K562 (cell line): Measurements from ENCODE around the gene USP28. TPM values are rescaled to one million over a fixed set of nuclear protein-coding genes. Genes with fewer than 3 reads are reported as not detected.

ENCODE experiments used
- CLOCK ChIP-seq: fragments of 250-450 bp; sonication (Bioruptor Pico); IDR thresholded peaks from 2 replicates; pipeline ENCODE4 v1.4.0; 2020; ENCODE audit warnings: mild to moderate bottlenecking, moderate library complexity, borderline replicate concordance
- DPF2 ChIP-seq: fragments of 450-650 bp; IDR thresholded peaks from 2 replicates; pipeline ENCODE4 v1.6.1; 2016
- FOXK2 ChIP-seq, 2 experiments: fragments of 450-650 bp; IDR thresholded peaks in 1 of 2; conservative IDR thresholded peaks in 1 of 2; 2 replicates each; pipeline ENCODE4 v1.6.1; 2016; ENCODE audit warnings: low read depth in 2 of 2, mild to moderate bottlenecking in 1 of 2
- HIVEP1 ChIP-seq: fragments of 250-450 bp; sonication (Bioruptor Pico); IDR thresholded peaks from 2 replicates; pipeline ENCODE4 v1.4.0; 2020; ENCODE audit warnings: mild to moderate bottlenecking
- HMGN3 ChIP-seq: IDR thresholded peaks from 2 replicates; pipeline ENCODE4 v1.6.1; 2011; ENCODE audit warnings: borderline replicate concordance, low read depth, mild to moderate bottlenecking, mixed read lengths, low read length; ENCODE audit not compliant: insufficient read length; ENCODE audit errors: extremely low read depth
- HSF4 ChIP-seq: fragments of 250-450 bp; sonication (Bioruptor Pico); IDR thresholded peaks from 2 replicates; pipeline ENCODE4 v2.1.2; 2022; ENCODE audit warnings: mild to moderate bottlenecking, moderate library complexity, borderline replicate concordance
- NFATC3 ChIP-seq: fragments of 450-650 bp; IDR thresholded peaks from 2 replicates; pipeline ENCODE4 v1.6.1; 2017; ENCODE audit warnings: mild to moderate bottlenecking
- NFIC ChIP-seq: fragments of 450-650 bp; IDR thresholded peaks from 2 replicates; pipeline ENCODE4 v1.6.1; 2017; ENCODE audit warnings: mild to moderate bottlenecking, inconsistent platforms
- OTX1 ChIP-seq: fragments of 450-650 bp; formaldehyde crosslinking; IDR thresholded peaks from 2 replicates; pipeline ENCODE4 v1.4.0; 2022; ENCODE audit warnings: mild to moderate bottlenecking
- PHTF2 ChIP-seq: fragments of 250-450 bp; sonication (Bioruptor Pico); IDR thresholded peaks from 2 replicates; pipeline ENCODE4 v1.5.0; 2021; ENCODE audit warnings: mild to moderate bottlenecking
- POLR2A ChIP-seq: fragments of 450-650 bp; conservative IDR thresholded peaks from 2 replicates; pipeline ENCODE4 v1.6.1; 2016
- POLR2H ChIP-seq: IDR thresholded peaks from 2 replicates; pipeline ENCODE4 v1.6.1; 2016; ENCODE audit warnings: missing genetic modification characterization, low read depth, mild to moderate bottlenecking, control low read depth, missing compliant biosample characterization, moderate library complexity
- PURB ChIP-seq: sonication (generic); formaldehyde crosslinking; IDR thresholded peaks from 2 replicates; pipeline ENCODE4 v1.9.0; 2021; ENCODE audit warnings: low read depth, mild to moderate bottlenecking, missing genetic modification reagents
- SP2 ChIP-seq: IDR thresholded peaks from 2 replicates; pipeline ENCODE4 v1.6.1; 2011; ENCODE audit warnings: mild to moderate bottlenecking, low read depth, low read length, moderate library complexity; ENCODE audit not compliant: poor library complexity, severe bottlenecking; ENCODE audit errors: extremely low read depth
- TRIM25 ChIP-seq: fragments of 450-650 bp; IDR thresholded peaks from 2 replicates; pipeline ENCODE4 v1.7.0; 2016; ENCODE audit warnings: borderline replicate concordance
- U2AF1 ChIP-seq: fragments of 200-400 bp; formaldehyde crosslinking; optimal IDR thresholded peaks from 2 replicates; pipeline ENCODE3; 2017; ENCODE audit warnings: mild to moderate bottlenecking, low read depth, low read length, moderate library complexity
- ZNF316 ChIP-seq: fragments of 450-650 bp; IDR thresholded peaks from 2 replicates; pipeline ENCODE4 v1.6.1; 2016
- polyA plus RNA-seq, 8 experiments: library from polyadenylated mRNA; depleted of rRNA in 4 of 8; stranded (reverse) in 5 of 8; unstranded in 3 of 8; fragments of >200 nt; fragmentation: Nextera tagmentation in 2 of 8; fragmentation: Illumina TruSeq in 1 of 8; extraction: Ambion mirVana in 2 of 8; extraction: Trizol in 1 of 8; gene quantifications; 2 replicates each; pipeline versions ENCODE4 v1.2.1 to v1.2.3, GENCODE V29; 2011 to 2014; ENCODE audit warnings: inconsistent platforms in 1 of 8, missing spikeins in 1 of 8
- total RNA-seq, 7 experiments: library from RNA; depleted of rRNA in 6 of 7; stranded (reverse); fragments of >200 nt in 6 of 7; fragmentation: Illumina TruSeq in 2 of 7; extraction: Trizol in 2 of 7; gene quantifications; 2 replicates each; pipeline versions ENCODE4 v1.2.1 to v1.2.3, GENCODE V29; 2011 to 2021; ENCODE audit warnings: low replicate concordance in 1 of 7
- TF ChIP-seq, protein P1 (sequence below): sonication (generic); formaldehyde crosslinking; IDR thresholded peaks from 2 replicates; pipeline ENCODE4 v1.8.0; 2023; ENCODE audit warnings: mild to moderate bottlenecking, missing genetic modification reagents
- TF ChIP-seq, protein P2 (sequence below): sonication (generic); formaldehyde crosslinking; IDR thresholded peaks from 2 replicates; pipeline ENCODE4 v1.8.0; 2022; ENCODE audit warnings: missing genetic modification reagents, mild to moderate bottlenecking, moderate library complexity, borderline replicate concordance

Gene USP28
- total and polyA plus RNA-seq, 9 of the 15 experiments (the other 6 are each of a cell fraction or from before 2014, with no cell fraction given) = 3.7 to 42.7 (median 20.3) TPM

DNA sequence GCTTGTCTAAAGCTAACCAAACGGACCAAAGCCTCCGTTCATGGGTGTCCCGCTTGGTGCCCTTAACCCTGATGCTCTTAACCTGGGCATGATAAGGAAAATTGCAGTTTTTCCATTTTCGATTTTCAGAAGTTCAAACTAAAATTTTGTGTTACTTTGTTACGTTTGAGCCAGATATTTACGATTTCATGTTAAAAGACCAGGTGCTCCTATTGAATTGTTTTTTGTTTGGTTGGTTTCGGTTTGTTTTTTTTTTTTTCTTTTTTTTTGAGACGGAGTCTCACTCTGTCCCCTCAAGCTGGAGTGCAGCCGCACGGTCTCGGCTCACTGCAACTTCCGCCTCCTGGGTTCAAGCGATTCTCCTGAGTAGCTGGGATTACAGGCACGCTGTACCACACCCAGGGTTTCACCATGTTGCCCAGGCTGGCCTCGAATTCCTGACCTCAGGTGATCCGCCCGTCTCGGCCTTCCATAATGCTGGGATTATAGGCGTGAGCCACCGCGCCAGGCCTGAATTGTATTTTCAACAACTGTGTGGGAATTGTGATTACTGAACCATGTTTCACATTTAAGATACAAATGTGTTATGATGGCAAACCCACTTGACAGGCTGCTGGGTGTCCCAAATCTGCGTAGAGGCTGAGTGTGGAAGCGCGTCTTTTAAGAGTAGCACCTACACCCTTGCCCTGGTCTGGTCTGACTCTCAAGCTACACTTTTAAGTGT lies 864 bp upstream of the USP28 start (continued):
- TF ChIP-seq U2AF1 (no peak), CLOCK (CRISPR knock-in tag) (no peak), SP2 (no peak), PURB (CRISPR knock-in tag) (no peak), NFATC3 (0 out of 2 replicates have a peak, but pooled peaks have one; percentile 56), TRIM25 (no peak), NFIC (no peak), OTX1 (CRISPR knock-in tag) (0 out of 2 replicates have a peak, but pooled peaks have one; percentile 17), HMGN3 (no peak), PHTF2 (CRISPR knock-in tag) (no peak), ZNF316 (0 out of 2 replicates have a peak, but pooled peaks have one; percentile 1), POLR2H (tag) (peak; percentile 66; the same call in 1 of the 2 replicates), HIVEP1 (CRISPR knock-in tag) (no peak), FOXK2 (conservative IDR thresholded peaks at IDR 0.05 in 1 of 2, IDR thresholded peaks at IDR 0.05 in 1 of 2; ENCODE audit: low read depth in 2 of 2) (peak in 1 of 2 experiments; percentile 7; a peak in 1 of 4 replicates), POLR2A (no peak), HSF4 (CRISPR knock-in tag) (no peak), DPF2 (peak; percentile 66; the same call in 1 of the 2 replicates)
- TF ChIP-seq, protein P1, sequence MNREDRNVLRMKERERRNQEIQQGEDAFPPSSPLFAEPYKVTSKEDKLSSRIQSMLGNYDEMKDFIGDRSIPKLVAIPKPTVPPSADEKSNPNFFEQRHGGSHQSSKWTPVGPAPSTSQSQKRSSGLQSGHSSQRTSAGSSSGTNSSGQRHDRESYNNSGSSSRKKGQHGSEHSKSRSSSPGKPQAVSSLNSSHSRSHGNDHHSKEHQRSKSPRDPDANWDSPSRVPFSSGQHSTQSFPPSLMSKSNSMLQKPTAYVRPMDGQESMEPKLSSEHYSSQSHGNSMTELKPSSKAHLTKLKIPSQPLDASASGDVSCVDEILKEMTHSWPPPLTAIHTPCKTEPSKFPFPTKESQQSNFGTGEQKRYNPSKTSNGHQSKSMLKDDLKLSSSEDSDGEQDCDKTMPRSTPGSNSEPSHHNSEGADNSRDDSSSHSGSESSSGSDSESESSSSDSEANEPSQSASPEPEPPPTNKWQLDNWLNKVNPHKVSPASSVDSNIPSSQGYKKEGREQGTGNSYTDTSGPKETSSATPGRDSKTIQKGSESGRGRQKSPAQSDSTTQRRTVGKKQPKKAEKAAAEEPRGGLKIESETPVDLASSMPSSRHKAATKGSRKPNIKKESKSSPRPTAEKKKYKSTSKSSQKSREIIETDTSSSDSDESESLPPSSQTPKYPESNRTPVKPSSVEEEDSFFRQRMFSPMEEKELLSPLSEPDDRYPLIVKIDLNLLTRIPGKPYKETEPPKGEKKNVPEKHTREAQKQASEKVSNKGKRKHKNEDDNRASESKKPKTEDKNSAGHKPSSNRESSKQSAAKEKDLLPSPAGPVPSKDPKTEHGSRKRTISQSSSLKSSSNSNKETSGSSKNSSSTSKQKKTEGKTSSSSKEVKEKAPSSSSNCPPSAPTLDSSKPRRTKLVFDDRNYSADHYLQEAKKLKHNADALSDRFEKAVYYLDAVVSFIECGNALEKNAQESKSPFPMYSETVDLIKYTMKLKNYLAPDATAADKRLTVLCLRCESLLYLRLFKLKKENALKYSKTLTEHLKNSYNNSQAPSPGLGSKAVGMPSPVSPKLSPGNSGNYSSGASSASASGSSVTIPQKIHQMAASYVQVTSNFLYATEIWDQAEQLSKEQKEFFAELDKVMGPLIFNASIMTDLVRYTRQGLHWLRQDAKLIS (CRISPR knock-in tag) = no peak; the same call in none of the 2 replicates
- TF ChIP-seq, protein P2, sequence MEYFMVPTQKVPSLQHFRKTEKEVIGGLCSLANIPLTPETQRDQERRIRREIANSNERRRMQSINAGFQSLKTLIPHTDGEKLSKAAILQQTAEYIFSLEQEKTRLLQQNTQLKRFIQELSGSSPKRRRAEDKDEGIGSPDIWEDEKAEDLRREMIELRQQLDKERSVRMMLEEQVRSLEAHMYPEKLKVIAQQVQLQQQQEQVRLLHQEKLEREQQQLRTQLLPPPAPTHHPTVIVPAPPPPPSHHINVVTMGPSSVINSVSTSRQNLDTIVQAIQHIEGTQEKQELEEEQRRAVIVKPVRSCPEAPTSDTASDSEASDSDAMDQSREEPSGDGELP (CRISPR knock-in tag) = no peak
